LNCaP clone FGC (cell line): ENCODE data around the gene IGF1.
"Not testable (repeated sequence)": the region's sequence is repeated elsewhere in the genome, so short reads cannot be mapped to it uniquely, and the experiment has no call there.

Experiments used
- DNase-seq: peaks from one replicate; pipeline ENCODE4 v3.0.0-alpha.2; 2011; ENCODE audit warnings: low read depth
- H3K4me3 ChIP-seq: 2 replicates; pipeline ENCODE4 v1.5.1; 2011; ENCODE audit warnings: mild to moderate bottlenecking, low read depth, low read length, control low read depth
- CTCF ChIP-seq: IDR thresholded peaks from 2 replicates; pipeline ENCODE4 v1.5.1; 2012; ENCODE audit warnings: mild to moderate bottlenecking; ENCODE audit not compliant: control insufficient read depth, insufficient read depth; ENCODE audit errors: extremely low read depth

IGF1 gene

GRCh38 chr12:102356690-102357089 is 123.7 kb downstream of the IGF1 start:
- no peak overlapping the region for H3K4me3 ChIP-seq
- no peak for DNase-seq
- no peak for TF ChIP-seq CTCF

GRCh38 chr12:102354281-102354680 is 126.1 kb downstream of the IGF1 start:
- not testable (repeated sequence) for DNase-seq, H3K4me3 ChIP-seq

GRCh38 chr12:102351322-102351721 is 129.0 kb downstream of the IGF1 start:
- no peak overlapping the region for H3K4me3 ChIP-seq
- no peak for TF ChIP-seq CTCF
- DNase-seq, result no peak

GRCh38 chr12:102350070-102350469 is 130.3 kb downstream of the IGF1 start:
- no peak for DNase-seq
- no peak for TF ChIP-seq CTCF
- H3K4me3 ChIP-seq, result no peak overlapping the region

GRCh38 chr12:102349079-102349478 is 131.3 kb downstream of the IGF1 start:
- no peak for TF ChIP-seq CTCF

GRCh38 chr12:102347811-102348210 is 132.6 kb downstream of the IGF1 start:
- DNase-seq, result no peak
- TF ChIP-seq CTCF, result no peak
- no peak overlapping the region for H3K4me3 ChIP-seq

More at GRCh38 chr12:102349079-102349478, 131.3 kb downstream of the IGF1 start:
- H3K4me3 ChIP-seq, result no peak overlapping the region
- no peak for DNase-seq
